ENCODE measurements around the gene RNFT1.
"Not testable (repeated sequence)": the region's sequence is repeated elsewhere in the genome, so short reads cannot be mapped to it uniquely, and the experiment has no call there.

DNA sequence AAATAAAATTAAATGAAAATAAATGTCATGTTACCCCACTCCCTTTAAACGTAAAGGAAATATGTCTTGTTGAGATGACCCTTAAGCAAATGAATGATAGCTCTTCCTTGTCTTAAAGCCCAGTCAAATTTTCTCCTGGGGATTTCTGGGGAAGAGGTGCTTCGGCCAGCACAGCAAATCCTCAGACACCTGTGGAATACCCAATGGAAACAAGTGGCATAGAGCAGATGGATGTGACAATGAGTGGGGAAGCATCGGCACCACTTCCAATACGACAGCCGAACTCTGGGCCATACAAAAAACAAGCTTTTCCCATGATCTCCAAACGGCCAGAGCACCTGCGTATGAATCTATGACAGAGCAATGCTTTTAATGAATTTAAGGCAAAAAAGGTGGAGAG, 18.1 kb downstream of the RNFT1 start:
- TF ChIP-seq EZH2phosphoT487 (IDR thresholded peaks at IDR 0.05; ENCODE audit: low read depth, severe bottlenecking, unreplicated experiment), result not testable (repeated sequence)
- TF ChIP-seq, protein P1, sequence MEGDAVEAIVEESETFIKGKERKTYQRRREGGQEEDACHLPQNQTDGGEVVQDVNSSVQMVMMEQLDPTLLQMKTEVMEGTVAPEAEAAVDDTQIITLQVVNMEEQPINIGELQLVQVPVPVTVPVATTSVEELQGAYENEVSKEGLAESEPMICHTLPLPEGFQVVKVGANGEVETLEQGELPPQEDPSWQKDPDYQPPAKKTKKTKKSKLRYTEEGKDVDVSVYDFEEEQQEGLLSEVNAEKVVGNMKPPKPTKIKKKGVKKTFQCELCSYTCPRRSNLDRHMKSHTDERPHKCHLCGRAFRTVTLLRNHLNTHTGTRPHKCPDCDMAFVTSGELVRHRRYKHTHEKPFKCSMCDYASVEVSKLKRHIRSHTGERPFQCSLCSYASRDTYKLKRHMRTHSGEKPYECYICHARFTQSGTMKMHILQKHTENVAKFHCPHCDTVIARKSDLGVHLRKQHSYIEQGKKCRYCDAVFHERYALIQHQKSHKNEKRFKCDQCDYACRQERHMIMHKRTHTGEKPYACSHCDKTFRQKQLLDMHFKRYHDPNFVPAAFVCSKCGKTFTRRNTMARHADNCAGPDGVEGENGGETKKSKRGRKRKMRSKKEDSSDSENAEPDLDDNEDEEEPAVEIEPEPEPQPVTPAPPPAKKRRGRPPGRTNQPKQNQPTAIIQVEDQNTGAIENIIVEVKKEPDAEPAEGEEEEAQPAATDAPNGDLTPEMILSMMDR (IDR thresholded peaks at IDR 0.05; ENCODE audit: poor library complexity), result not testable (repeated sequence)

Data from hepatocyte (in vitro differentiated cells).